HL-60 (cell line): ENCODE results near the gene BSND.

Experiments
- CTCF ChIP-seq: IDR thresholded peaks from one replicate; pipeline ENCODE4 v1.5.1; 2011; ENCODE audit warnings: low read length, control low read depth, inconsistent platforms; ENCODE audit not compliant: insufficient read depth
- POLR2AphosphoS5 ChIP-seq: IDR thresholded peaks from 2 replicates; pipeline ENCODE4 v1.6.1; 2012; ENCODE audit warnings: low read depth
- REST ChIP-seq: IDR thresholded peaks from 2 replicates; pipeline ENCODE4 v1.6.1; 2012; ENCODE audit warnings: low read depth; ENCODE audit not compliant: insufficient replicate concordance

GRCh38 chr1:55012661-55013060, 13.9 kb downstream of the BSND start:
- TF ChIP-seq CTCF: no peak
- no peak for TF ChIP-seq POLR2AphosphoS5
- no peak for TF ChIP-seq REST
